HL-60 (cell line): ENCODE measurements around the gene PGAM2.

Experiments used
- TF ChIP-seq, protein P1 (sequence below): IDR thresholded peaks from one replicate; pipeline ENCODE4 v1.5.1; 2011; ENCODE audit warnings: low read length, control low read depth, inconsistent platforms; ENCODE audit not compliant: insufficient read depth
- TF ChIP-seq, protein P2 (sequence below): IDR thresholded peaks from 2 replicates; pipeline ENCODE4 v1.6.1; 2012; ENCODE audit warnings: low read depth; ENCODE audit not compliant: insufficient replicate concordance

DNA sequence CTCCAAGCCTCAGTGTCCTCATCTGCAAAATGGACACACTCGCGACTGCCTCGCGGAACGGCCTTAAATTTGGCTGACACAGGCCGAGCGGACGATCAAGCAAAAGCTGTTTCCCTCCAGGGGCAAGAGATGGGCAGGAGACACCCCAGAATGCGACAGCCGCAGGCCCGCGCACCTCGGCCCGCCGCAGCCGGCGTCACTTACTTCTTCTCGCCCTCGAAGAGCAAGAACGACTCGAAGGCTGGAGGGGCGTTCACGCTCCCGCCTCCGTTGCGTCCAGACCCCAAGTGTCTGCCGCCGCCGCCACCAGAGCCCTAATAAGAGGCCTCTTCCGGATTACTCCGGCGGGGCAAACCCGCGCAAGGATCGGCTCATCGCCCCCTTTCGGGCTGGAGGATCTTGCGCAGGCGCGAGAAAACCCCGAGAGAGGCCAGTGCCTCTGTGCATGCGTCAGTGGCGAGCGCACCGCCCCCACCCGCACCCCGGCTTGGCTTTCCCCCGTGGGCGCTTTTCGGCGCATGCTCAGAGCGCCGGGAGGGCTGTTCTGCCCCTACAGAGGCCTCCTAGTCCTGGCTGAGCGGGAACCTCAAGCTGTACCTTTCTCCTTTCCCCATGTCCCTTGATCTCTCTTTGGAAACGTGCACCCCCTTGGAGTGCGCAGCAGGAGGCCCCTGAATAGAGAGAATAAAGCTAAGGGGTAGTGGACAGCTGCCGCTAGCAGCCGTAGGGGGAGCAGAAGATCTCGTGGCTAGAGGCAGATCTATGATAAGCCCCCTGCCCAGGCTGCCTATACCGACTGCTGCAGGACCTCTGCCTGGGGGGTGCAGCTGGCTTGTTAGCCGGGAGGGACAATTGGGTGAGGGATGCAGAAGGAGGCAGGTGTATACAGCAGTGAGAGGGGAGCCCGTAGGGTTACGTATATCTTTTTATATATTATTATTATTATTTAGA, 46.2 kb downstream of the PGAM2 start:
- TF ChIP-seq, protein P1, sequence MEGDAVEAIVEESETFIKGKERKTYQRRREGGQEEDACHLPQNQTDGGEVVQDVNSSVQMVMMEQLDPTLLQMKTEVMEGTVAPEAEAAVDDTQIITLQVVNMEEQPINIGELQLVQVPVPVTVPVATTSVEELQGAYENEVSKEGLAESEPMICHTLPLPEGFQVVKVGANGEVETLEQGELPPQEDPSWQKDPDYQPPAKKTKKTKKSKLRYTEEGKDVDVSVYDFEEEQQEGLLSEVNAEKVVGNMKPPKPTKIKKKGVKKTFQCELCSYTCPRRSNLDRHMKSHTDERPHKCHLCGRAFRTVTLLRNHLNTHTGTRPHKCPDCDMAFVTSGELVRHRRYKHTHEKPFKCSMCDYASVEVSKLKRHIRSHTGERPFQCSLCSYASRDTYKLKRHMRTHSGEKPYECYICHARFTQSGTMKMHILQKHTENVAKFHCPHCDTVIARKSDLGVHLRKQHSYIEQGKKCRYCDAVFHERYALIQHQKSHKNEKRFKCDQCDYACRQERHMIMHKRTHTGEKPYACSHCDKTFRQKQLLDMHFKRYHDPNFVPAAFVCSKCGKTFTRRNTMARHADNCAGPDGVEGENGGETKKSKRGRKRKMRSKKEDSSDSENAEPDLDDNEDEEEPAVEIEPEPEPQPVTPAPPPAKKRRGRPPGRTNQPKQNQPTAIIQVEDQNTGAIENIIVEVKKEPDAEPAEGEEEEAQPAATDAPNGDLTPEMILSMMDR: peak; percentile 42
- TF ChIP-seq, protein P2, sequence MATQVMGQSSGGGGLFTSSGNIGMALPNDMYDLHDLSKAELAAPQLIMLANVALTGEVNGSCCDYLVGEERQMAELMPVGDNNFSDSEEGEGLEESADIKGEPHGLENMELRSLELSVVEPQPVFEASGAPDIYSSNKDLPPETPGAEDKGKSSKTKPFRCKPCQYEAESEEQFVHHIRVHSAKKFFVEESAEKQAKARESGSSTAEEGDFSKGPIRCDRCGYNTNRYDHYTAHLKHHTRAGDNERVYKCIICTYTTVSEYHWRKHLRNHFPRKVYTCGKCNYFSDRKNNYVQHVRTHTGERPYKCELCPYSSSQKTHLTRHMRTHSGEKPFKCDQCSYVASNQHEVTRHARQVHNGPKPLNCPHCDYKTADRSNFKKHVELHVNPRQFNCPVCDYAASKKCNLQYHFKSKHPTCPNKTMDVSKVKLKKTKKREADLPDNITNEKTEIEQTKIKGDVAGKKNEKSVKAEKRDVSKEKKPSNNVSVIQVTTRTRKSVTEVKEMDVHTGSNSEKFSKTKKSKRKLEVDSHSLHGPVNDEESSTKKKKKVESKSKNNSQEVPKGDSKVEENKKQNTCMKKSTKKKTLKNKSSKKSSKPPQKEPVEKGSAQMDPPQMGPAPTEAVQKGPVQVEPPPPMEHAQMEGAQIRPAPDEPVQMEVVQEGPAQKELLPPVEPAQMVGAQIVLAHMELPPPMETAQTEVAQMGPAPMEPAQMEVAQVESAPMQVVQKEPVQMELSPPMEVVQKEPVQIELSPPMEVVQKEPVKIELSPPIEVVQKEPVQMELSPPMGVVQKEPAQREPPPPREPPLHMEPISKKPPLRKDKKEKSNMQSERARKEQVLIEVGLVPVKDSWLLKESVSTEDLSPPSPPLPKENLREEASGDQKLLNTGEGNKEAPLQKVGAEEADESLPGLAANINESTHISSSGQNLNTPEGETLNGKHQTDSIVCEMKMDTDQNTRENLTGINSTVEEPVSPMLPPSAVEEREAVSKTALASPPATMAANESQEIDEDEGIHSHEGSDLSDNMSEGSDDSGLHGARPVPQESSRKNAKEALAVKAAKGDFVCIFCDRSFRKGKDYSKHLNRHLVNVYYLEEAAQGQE: peak; percentile 43
